Measurements from ENCODE around the gene SH3BP5.

SH3BP5 gene

GRCh38 chr3:15266510-15267376 is 65.6 kb downstream of the SH3BP5 start:
- Histone ChIP-seq H3K9me3 (no peaks in the 10 kb centered on the region), H3K4me1 (no peaks in the 10 kb centered on the region), H3K27me3 (ENCODE audit: low read depth) (no peaks in the 10 kb centered on the region), H3K36me3 (replicated peaks) (no peaks in the 10 kb centered on the region), H3K4me3 (no peak overlapping the region)
- no peak for DNase-seq (ENCODE audit: low spot score in 2 of 2)
- in situ Hi-C loops (cut with MboI; ENCODE audit: low sequenced_read_pairs): loop anchor here (5.0 kb wide), 1 partner anchor 116 kb away; no protein-coding TSS in a partner anchor

- in situ Hi-C loops (cut with MboI; ENCODE audit: low sequenced_read_pairs): loop anchor here (5.0 kb wide), 1 partner anchor 116 kb away; no protein-coding TSS in a partner anchor
- Histone ChIP-seq H3K4me1 (no peaks in the 10 kb centered on the region), H3K36me3 (replicated peaks) (no peaks in the 10 kb centered on the region), H3K27me3 (ENCODE audit: low read depth) (no peaks in the 10 kb centered on the region), H3K9me3 (no peaks in the 10 kb centered on the region), H3K4me3 (no peak overlapping the region)
- no peak for DNase-seq (ENCODE audit: low spot score in 2 of 2)
Measured at GRCh38 chr3:15265655-15266509, 66.5 kb downstream of the SH3BP5 start.

GRCh38 chr3:15264486-15264885 is 67.9 kb downstream of the SH3BP5 start:
- no peak for DNase-seq (ENCODE audit: low spot score in 2 of 2)
- H3K4me1 ChIP-seq: no peaks in the 10 kb centered on the region
- H3K9me3 ChIP-seq: no peaks in the 10 kb centered on the region
- no peak overlapping the region for H3K4me3 ChIP-seq
- H3K36me3 ChIP-seq (replicated peaks): no peaks in the 10 kb centered on the region
- H3K27me3 ChIP-seq (ENCODE audit: low read depth): no peaks in the 10 kb centered on the region
- in situ Hi-C loops (cut with MboI; ENCODE audit: low sequenced_read_pairs): no loop called here

- in situ Hi-C loops (cut with MboI; ENCODE audit: low sequenced_read_pairs): no loop called here
- H3K9me3 ChIP-seq: no peaks in the 10 kb centered on the region
- no peaks in the 10 kb centered on the region for H3K27me3 ChIP-seq (ENCODE audit: low read depth)
- no peaks in the 10 kb centered on the region for H3K4me1 ChIP-seq
- DNase-seq (ENCODE audit: low spot score in 2 of 2): no peak
- no peaks in the 10 kb centered on the region for H3K36me3 ChIP-seq (replicated peaks)
- H3K4me3 ChIP-seq: no peak overlapping the region
Measured at GRCh38 chr3:15263926-15264325, 68.5 kb downstream of the SH3BP5 start.

- no peaks in the 10 kb centered on the region for H3K27me3 ChIP-seq (ENCODE audit: low read depth)
- H3K9me3 ChIP-seq: no peaks in the 10 kb centered on the region
- no peaks in the 10 kb centered on the region for H3K36me3 ChIP-seq (replicated peaks)
- in situ Hi-C loops (cut with MboI; ENCODE audit: low sequenced_read_pairs): no loop called here
- H3K4me3 ChIP-seq: no peak overlapping the region
- no peaks in the 10 kb centered on the region for H3K4me1 ChIP-seq
- no peak for DNase-seq (ENCODE audit: low spot score in 2 of 2)
Measured at GRCh38 chr3:15263120-15263519, 69.3 kb downstream of the SH3BP5 start.

- Histone ChIP-seq H3K9me3 (no peaks in the 10 kb centered on the region), H3K36me3 (replicated peaks) (peaks cover 3% of the 10 kb centered on the region; the same call in 1 of the 2 replicates), H3K4me3 (no peak overlapping the region), H3K4me1 (no peaks in the 10 kb centered on the region), H3K27me3 (ENCODE audit: low read depth) (no peaks in the 10 kb centered on the region)
- DNase-seq (ENCODE audit: low spot score in 2 of 2): no peak
- in situ Hi-C loops (cut with MboI; ENCODE audit: low sequenced_read_pairs): no loop called here
Measured at GRCh38 chr3:15262021-15262420, 70.4 kb downstream of the SH3BP5 start.

GRCh38 chr3:15261274-15261673 is 71.1 kb downstream of the SH3BP5 start:
- Histone ChIP-seq H3K4me3 (no peak overlapping the region), H3K4me1 (no peaks in the 10 kb centered on the region), H3K9me3 (no peaks in the 10 kb centered on the region), H3K36me3 (replicated peaks) (peaks cover 9% of the 10 kb centered on the region), H3K27me3 (ENCODE audit: low read depth) (no peaks in the 10 kb centered on the region)
- in situ Hi-C loops (cut with MboI; ENCODE audit: low sequenced_read_pairs): no loop called here
- no peak for DNase-seq (ENCODE audit: low spot score in 2 of 2)

GRCh38 chr3:15260531-15260930 is 71.9 kb downstream of the SH3BP5 start:
- Histone ChIP-seq H3K36me3 (replicated peaks) (peaks cover 16% of the 10 kb centered on the region), H3K4me1 (no peaks in the 10 kb centered on the region), H3K27me3 (ENCODE audit: low read depth) (no peaks in the 10 kb centered on the region), H3K4me3 (no peak overlapping the region), H3K9me3 (no peaks in the 10 kb centered on the region)
- no peak for DNase-seq (ENCODE audit: low spot score in 2 of 2)
- in situ Hi-C loops (cut with MboI; ENCODE audit: low sequenced_read_pairs): no loop called here

- H3K36me3 ChIP-seq (replicated peaks): peaks cover 17% of the 10 kb centered on the region
- H3K4me3 ChIP-seq: no peak overlapping the region
- no peaks in the 10 kb centered on the region for H3K9me3 ChIP-seq
- in situ Hi-C loops (cut with MboI; ENCODE audit: low sequenced_read_pairs): no loop called here
- no peak for DNase-seq (ENCODE audit: low spot score in 2 of 2)
- H3K27me3 ChIP-seq (ENCODE audit: low read depth): no peaks in the 10 kb centered on the region
- peaks cover 16% of the 10 kb centered on the region for H3K4me1 ChIP-seq
Measured at GRCh38 chr3:15258720-15259119, 73.7 kb downstream of the SH3BP5 start.

GRCh38 chr3:15256861-15257341 is 75.5 kb downstream of the SH3BP5 start:
- Histone ChIP-seq H3K27me3 (ENCODE audit: low read depth) (no peaks in the 10 kb centered on the region), H3K4me1 (peaks cover 20% of the 10 kb centered on the region), H3K36me3 (replicated peaks) (peaks cover 31% of the 10 kb centered on the region), H3K4me3 (no peak overlapping the region), H3K9me3 (no peaks in the 10 kb centered on the region)
- no peak for DNase-seq (ENCODE audit: low spot score in 2 of 2)
- in situ Hi-C loops (cut with MboI; ENCODE audit: low sequenced_read_pairs): no loop called here

- DNase-seq (ENCODE audit: low spot score in 2 of 2): no peak
- no peaks in the 10 kb centered on the region for H3K9me3 ChIP-seq
- no peak overlapping the region for H3K4me3 ChIP-seq
- peaks cover 47% of the 10 kb centered on the region for H3K36me3 ChIP-seq (replicated peaks)
- H3K27me3 ChIP-seq (ENCODE audit: low read depth): no peaks in the 10 kb centered on the region
- H3K4me1 ChIP-seq: peaks cover 20% of the 10 kb centered on the region
- in situ Hi-C loops (cut with MboI; ENCODE audit: low sequenced_read_pairs): no loop called here
Measured at GRCh38 chr3:15255215-15255614, 77.2 kb downstream of the SH3BP5 start.

GRCh38 chr3:15253023-15253697 is 79.2 kb downstream of the SH3BP5 start:
- H3K36me3 ChIP-seq (replicated peaks): peaks cover 59% of the 10 kb centered on the region
- in situ Hi-C loops (cut with MboI; ENCODE audit: low sequenced_read_pairs): no loop called here

GRCh38 chr3:15246186-15246585 is 86.2 kb downstream of the SH3BP5 start:
- H3K9me3 ChIP-seq: no peaks in the 10 kb centered on the region
- peaks cover 76% of the 10 kb centered on the region for H3K36me3 ChIP-seq (replicated peaks)
- in situ Hi-C loops (cut with MboI; ENCODE audit: low sequenced_read_pairs): no loop called here

More at GRCh38 chr3:15253023-15253697, 79.2 kb downstream of the SH3BP5 start:
- no peaks in the 10 kb centered on the region for H3K27me3 ChIP-seq (ENCODE audit: low read depth)
- no peak overlapping the region for H3K4me3 ChIP-seq
- H3K9me3 ChIP-seq: no peaks in the 10 kb centered on the region
- DNase-seq (ENCODE audit: low spot score in 2 of 2): no peak
- H3K4me1 ChIP-seq: peaks cover 20% of the 10 kb centered on the region

More at GRCh38 chr3:15246186-15246585, 86.2 kb downstream of the SH3BP5 start:
- H3K27me3 ChIP-seq (ENCODE audit: low read depth): no peaks in the 10 kb centered on the region
- no peak for DNase-seq (ENCODE audit: low spot score in 2 of 2)
- no peak overlapping the region for H3K4me3 ChIP-seq
- no peaks in the 10 kb centered on the region for H3K4me1 ChIP-seq
